ENCODE results near the gene NLRP10. TPM values are rescaled to one million over a fixed set of nuclear protein-coding genes. Genes with fewer than 3 reads are reported as not detected.
A peak's percentile ranks its signal among the peaks of the same experiment; 100 is the strongest.

The NLRP10 gene
- total and polyA plus RNA-seq, 2 experiments from 2014 or later: 13.5 to 19.7 TPM

GRCh38 chr11:7967826-7968225 is 2.6 kb upstream of the NLRP10 start:
- TF ChIP-seq EZH2phosphoT487 (IDR thresholded peaks at IDR 0.05; ENCODE audit: insufficient read depth, low read depth) (no peak), EZH2 (IDR thresholded peaks at IDR 0.05; ENCODE audit: insufficient read depth, poor library complexity, severe bottlenecking) (no peak)
- no peaks in the 10 kb centered on the region for H3K9me3 ChIP-seq (ENCODE audit: low read depth)
- no peaks in the 10 kb centered on the region for H3K9me2 ChIP-seq (ENCODE audit: insufficient read depth)
- H3K9ac ChIP-seq: peak overlapping the region; percentile 55; the same call in 1 of the 2 replicates
- H3K27me3 ChIP-seq (replicated peaks; ENCODE audit: insufficient read depth): no peaks in the 10 kb centered on the region
- H2AFZ ChIP-seq: peak overlapping the region; percentile 36
- no peaks in the 10 kb centered on the region for H3K79me2 ChIP-seq (ENCODE audit: insufficient read depth)
- H3K4me2 ChIP-seq (ENCODE audit: unreplicated experiment): no peak overlapping the region
- peak; percentile 65 for DNase-seq
- H3F3A ChIP-seq (ENCODE audit: insufficient read depth): peaks cover 47% of the 10 kb centered on the region
- in situ Hi-C loops (cut with MboI): no loop called here
- H4K20me1 ChIP-seq (ENCODE audit: insufficient read depth): no peaks in the 10 kb centered on the region
- H3K27ac ChIP-seq: peak overlapping the region; percentile 96
- H3K4me3 ChIP-seq: no peak overlapping the region
- H3K36me3 ChIP-seq (ENCODE audit: low read depth): no peaks in the 10 kb centered on the region
- H3K4me1 ChIP-seq (ENCODE audit: insufficient read depth): peaks cover 64% of the 10 kb centered on the region

GRCh38 chr11:7967097-7967496 is 1.9 kb upstream of the NLRP10 start:
- Histone ChIP-seq H3K4me1 (ENCODE audit: insufficient read depth) (peaks cover 64% of the 10 kb centered on the region), H3K9me3 (ENCODE audit: low read depth) (no peaks in the 10 kb centered on the region), H4K20me1 (ENCODE audit: insufficient read depth) (no peaks in the 10 kb centered on the region), H3F3A (ENCODE audit: insufficient read depth) (peaks cover 42% of the 10 kb centered on the region), H3K4me3 (no peak overlapping the region), H3K9me2 (ENCODE audit: insufficient read depth) (no peaks in the 10 kb centered on the region), H3K9ac (no peak overlapping the region), H3K79me2 (ENCODE audit: insufficient read depth) (no peaks in the 10 kb centered on the region), H3K4me2 (ENCODE audit: unreplicated experiment) (no peak overlapping the region), H3K36me3 (ENCODE audit: low read depth) (no peaks in the 10 kb centered on the region), H3K27ac (peak overlapping the region; percentile 96), H3K27me3 (replicated peaks; ENCODE audit: insufficient read depth) (no peaks in the 10 kb centered on the region), H2AFZ (no peak overlapping the region)
- no peak for TF ChIP-seq EZH2phosphoT487 (IDR thresholded peaks at IDR 0.05; ENCODE audit: insufficient read depth, low read depth)
- TF ChIP-seq EZH2 (IDR thresholded peaks at IDR 0.05; ENCODE audit: insufficient read depth, poor library complexity, severe bottlenecking): no peak
- in situ Hi-C loops (cut with MboI): no loop called here
- WGBS, 2 experiments (ENCODE audit: low coverage in 1 of 2, low lambda C conversion rate in 2 of 2, missing lambda C conversion rate in 2 of 2): 58 to 64% methylated on average over 1 of the region's 1 CpG
- no peak for DNase-seq

- Histone ChIP-seq H3K9me2 (ENCODE audit: insufficient read depth) (no peaks in the 10 kb centered on the region), H3K36me3 (ENCODE audit: low read depth) (no peaks in the 10 kb centered on the region), H3K27ac (peak overlapping the region; percentile 96), H2AFZ (peak overlapping the region; percentile 31; the same call in 1 of the 2 replicates), H3F3A (ENCODE audit: insufficient read depth) (peaks cover 42% of the 10 kb centered on the region), H4K20me1 (ENCODE audit: insufficient read depth) (no peaks in the 10 kb centered on the region), H3K4me2 (ENCODE audit: unreplicated experiment) (peak overlapping the region; percentile 67), H3K27me3 (replicated peaks; ENCODE audit: insufficient read depth) (no peaks in the 10 kb centered on the region), H3K4me3 (peak overlapping the region; percentile 51), H3K9me3 (ENCODE audit: low read depth) (no peaks in the 10 kb centered on the region), H3K79me2 (ENCODE audit: insufficient read depth) (no peaks in the 10 kb centered on the region), H3K9ac (peak overlapping the region; percentile 82), H3K4me1 (ENCODE audit: insufficient read depth) (peaks cover 60% of the 10 kb centered on the region)
- TF ChIP-seq EZH2phosphoT487 (IDR thresholded peaks at IDR 0.05; ENCODE audit: insufficient read depth, low read depth) (no peak), EZH2 (IDR thresholded peaks at IDR 0.05; ENCODE audit: insufficient read depth, poor library complexity, severe bottlenecking) (no peak)
- in situ Hi-C loops (cut with MboI): no loop called here
- DNase-seq: peak; percentile 79
Observed at GRCh38 chr11:7964873-7965272, 374 bp downstream of the NLRP10 start.

DNA sequence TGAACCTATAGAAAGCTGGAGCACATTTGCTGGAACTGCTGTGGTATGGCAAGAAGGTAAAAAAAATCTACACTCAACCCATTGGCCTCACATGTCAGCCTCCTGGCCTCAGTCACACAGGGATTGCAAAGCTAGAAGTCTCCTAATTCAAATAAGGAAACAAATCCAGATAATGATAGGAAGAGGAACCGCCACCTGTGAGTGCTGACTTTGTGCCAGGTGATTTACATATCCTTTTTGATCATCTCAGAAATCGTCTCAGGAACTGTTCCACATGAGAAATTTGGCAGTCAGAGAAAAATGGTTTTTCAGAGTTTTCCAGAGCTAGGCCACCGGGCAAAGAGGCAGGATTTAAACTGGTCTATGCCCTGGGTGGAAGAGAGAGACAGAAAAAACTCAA is 986 bp downstream of the NLRP10 start:
- DNase-seq: no peak
- H3K4me2 ChIP-seq (ENCODE audit: unreplicated experiment): peak overlapping the region; percentile 67
- H3F3A ChIP-seq (ENCODE audit: insufficient read depth): peaks cover 38% of the 10 kb centered on the region
- H3K9ac ChIP-seq: peak overlapping the region; percentile 82
- no peaks in the 10 kb centered on the region for H3K36me3 ChIP-seq (ENCODE audit: low read depth)
- H3K4me3 ChIP-seq: peak overlapping the region; percentile 51
- no peak for TF ChIP-seq EZH2phosphoT487 (IDR thresholded peaks at IDR 0.05; ENCODE audit: insufficient read depth, low read depth)
- TF ChIP-seq EZH2 (IDR thresholded peaks at IDR 0.05; ENCODE audit: insufficient read depth, poor library complexity, severe bottlenecking): no peak
- no peaks in the 10 kb centered on the region for H4K20me1 ChIP-seq (ENCODE audit: insufficient read depth)
- 54 to 67% methylated on average over 3 of the region's 3 CpGs for WGBS, 2 experiments (ENCODE audit: low coverage in 1 of 2, low lambda C conversion rate in 2 of 2, missing lambda C conversion rate in 2 of 2)
- no peaks in the 10 kb centered on the region for H3K27me3 ChIP-seq (replicated peaks; ENCODE audit: insufficient read depth)
- 0 out of 2 replicates have a peak overlapping the region, but pooled peaks have one; percentile 31 for H2AFZ ChIP-seq
- no peaks in the 10 kb centered on the region for H3K79me2 ChIP-seq (ENCODE audit: insufficient read depth)
- no peaks in the 10 kb centered on the region for H3K9me3 ChIP-seq (ENCODE audit: low read depth)
- H3K27ac ChIP-seq: peak overlapping the region; percentile 96
- H3K9me2 ChIP-seq (ENCODE audit: insufficient read depth): no peaks in the 10 kb centered on the region
- peaks cover 54% of the 10 kb centered on the region for H3K4me1 ChIP-seq (ENCODE audit: insufficient read depth)
- in situ Hi-C loops (cut with MboI): no loop called here

DNA sequence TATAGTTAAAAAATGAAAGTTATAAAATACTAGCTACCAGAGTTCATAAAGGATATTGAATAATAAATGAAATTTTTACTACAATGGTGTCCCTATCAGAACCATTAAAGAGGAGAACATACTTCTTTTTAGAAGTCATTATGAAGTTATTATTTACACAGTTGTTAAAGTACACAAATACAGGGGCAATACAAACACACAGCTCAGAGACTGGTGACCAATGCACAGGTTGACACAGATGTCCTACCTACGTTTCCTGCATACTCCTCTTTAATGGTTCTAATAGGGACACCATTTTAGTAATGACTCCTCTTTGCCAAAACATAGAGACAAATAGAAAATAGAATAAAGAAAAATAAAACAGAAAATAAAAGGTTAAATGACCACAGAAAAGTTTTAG is 10.1 kb downstream of the NLRP10 start:
- in situ Hi-C loops (cut with MboI): no loop called here
- Histone ChIP-seq H3K9me2 (ENCODE audit: insufficient read depth) (no peaks in the 10 kb centered on the region), H3K27ac (no peak overlapping the region), H3F3A (ENCODE audit: insufficient read depth) (peaks cover 7% of the 10 kb centered on the region; the same call in 1 of the 2 replicates), H3K4me1 (ENCODE audit: insufficient read depth) (no peaks in the 10 kb centered on the region), H3K27me3 (replicated peaks; ENCODE audit: insufficient read depth) (no peaks in the 10 kb centered on the region), H4K20me1 (ENCODE audit: insufficient read depth) (no peaks in the 10 kb centered on the region), H3K9ac (no peak overlapping the region), H3K4me2 (ENCODE audit: unreplicated experiment) (no peak overlapping the region), H3K9me3 (ENCODE audit: low read depth) (peaks cover 6% of the 10 kb centered on the region), H3K36me3 (ENCODE audit: low read depth) (no peaks in the 10 kb centered on the region), H2AFZ (no peak overlapping the region; the same call in 1 of the 2 replicates), H3K79me2 (ENCODE audit: insufficient read depth) (no peaks in the 10 kb centered on the region), H3K4me3 (no peak overlapping the region)
- TF ChIP-seq EZH2 (IDR thresholded peaks at IDR 0.05; ENCODE audit: insufficient read depth, poor library complexity, severe bottlenecking) (no peak), EZH2phosphoT487 (IDR thresholded peaks at IDR 0.05; ENCODE audit: insufficient read depth, low read depth) (no peak)
- no peak for DNase-seq
- WGBS, 2 experiments (ENCODE audit: low coverage in 1 of 2, low lambda C conversion rate in 2 of 2, missing lambda C conversion rate in 2 of 2): 64 to 92% methylated on average over 1 of the region's 1 CpG

Data from GM23248 (cell line).